NCI-H345 treated with DMSO at 0.1 percent for 48 hours (cell line): Measurements from ENCODE around the gene WDR11.

Source experiments
- DNase-seq: peaks from one replicate; lab custom pipeline; 2025; ENCODE audit not compliant: unreplicated experiment; lab: John Stamatoyannopoulos, UW

WDR11 gene

GRCh38 chr10:120942806-120943413 lies 91.7 kb downstream of the WDR11 start:
- DNase-seq: peak; percentile 19

- DNase-seq: no peak
Observed at GRCh38 chr10:120943542-120943941, 92.4 kb downstream of the WDR11 start.

- DNase-seq: no peak
Observed at GRCh38 chr10:120944586-120945125, 93.5 kb downstream of the WDR11 start.

GRCh38 chr10:120945182-120945581 lies 94.0 kb downstream of the WDR11 start:
- no peak for DNase-seq

- DNase-seq: no peak
Observed at GRCh38 chr10:120945801-120946302, 94.7 kb downstream of the WDR11 start.

GRCh38 chr10:120946497-120946896 lies 95.3 kb downstream of the WDR11 start:
- no peak for DNase-seq

- DNase-seq: no peak
Observed at GRCh38 chr10:120948889-120949608, 97.9 kb downstream of the WDR11 start.

GRCh38 chr10:120949609-120950031 lies 98.5 kb downstream of the WDR11 start:
- DNase-seq: no peak

- no peak for DNase-seq
Observed at GRCh38 chr10:120950051-120950561, 98.9 kb downstream of the WDR11 start.

- DNase-seq: no peak
Observed at GRCh38 chr10:120951288-120951687, 100.1 kb downstream of the WDR11 start.

- no peak for DNase-seq
Observed at GRCh38 chr10:120953897-120954296, 102.7 kb downstream of the WDR11 start.
